ENCODE data around the gene CIP2A. TPM values are rescaled to one million over a fixed set of nuclear protein-coding genes. Genes with fewer than 3 reads are reported as not detected.

CIP2A gene
- total RNA-seq, 1 experiment from 2014 or later, result 36.9 TPM

GRCh38 chr3:108548304-108548703 lies 40.9 kb downstream of the CIP2A start:
- Mint-ChIP-seq H3K9me3 (ENCODE audit: low read depth, unreplicated experiment) (no peaks in the 10 kb centered on the region), H3K4me1 (ENCODE audit: low read depth, unreplicated experiment) (no peaks in the 10 kb centered on the region), H3K4me3 (ENCODE audit: low read depth, unreplicated experiment) (no peak overlapping the region), H3K36me3 (ENCODE audit: insufficient read depth, unreplicated experiment) (no peaks in the 10 kb centered on the region), H3K27me3 (ENCODE audit: unreplicated experiment) (no peaks in the 10 kb centered on the region), H3K27ac (ENCODE audit: unreplicated experiment) (no peak overlapping the region)
- no peak for DNase-seq
- TF ChIP-seq CTCF (IDR thresholded peaks at IDR 0.05; ENCODE audit: unreplicated experiment), result no peak
- BruUV-seq (replicated peaks), result no TSS peak
- CTCF ChIA-PET, result no interaction called here
- intact Hi-C loops (cut with micrococcal nuclease; ENCODE audit: unreplicated experiment), result no loop called here

- H3K27ac Mint-ChIP-seq (ENCODE audit: unreplicated experiment), result no peak overlapping the region
- intact Hi-C loops (cut with micrococcal nuclease; ENCODE audit: unreplicated experiment), result no loop called here
Observed at GRCh38 chr3:108546692-108547091, 42.5 kb downstream of the CIP2A start.

GRCh38 chr3:108546247-108546646 lies 43.0 kb downstream of the CIP2A start:
- H3K27me3 Mint-ChIP-seq (ENCODE audit: unreplicated experiment), result no peaks in the 10 kb centered on the region
- CTCF ChIA-PET, result no interaction called here
- no peak for TF ChIP-seq CTCF (IDR thresholded peaks at IDR 0.05; ENCODE audit: unreplicated experiment)
- intact Hi-C loops (cut with micrococcal nuclease; ENCODE audit: unreplicated experiment), result no loop called here
- H3K36me3 Mint-ChIP-seq (ENCODE audit: insufficient read depth, unreplicated experiment), result peaks cover 5% of the 10 kb centered on the region
- no peaks in the 10 kb centered on the region for H3K9me3 Mint-ChIP-seq (ENCODE audit: low read depth, unreplicated experiment)
- no peaks in the 10 kb centered on the region for H3K4me1 Mint-ChIP-seq (ENCODE audit: low read depth, unreplicated experiment)
- no peak overlapping the region for H3K4me3 Mint-ChIP-seq (ENCODE audit: low read depth, unreplicated experiment)
- H3K27ac Mint-ChIP-seq (ENCODE audit: unreplicated experiment), result no peak overlapping the region
- BruUV-seq (replicated peaks), result no TSS peak
- DNase-seq, result no peak

More at GRCh38 chr3:108546692-108547091, 42.5 kb downstream of the CIP2A start:
- H3K36me3 Mint-ChIP-seq (ENCODE audit: insufficient read depth, unreplicated experiment), result peaks cover 5% of the 10 kb centered on the region
- no peak overlapping the region for H3K4me3 Mint-ChIP-seq (ENCODE audit: low read depth, unreplicated experiment)
- no peak for DNase-seq
- CTCF ChIA-PET, result no interaction called here
- H3K27me3 Mint-ChIP-seq (ENCODE audit: unreplicated experiment), result no peaks in the 10 kb centered on the region
- BruUV-seq (replicated peaks), result no TSS peak
- no peak for TF ChIP-seq CTCF (IDR thresholded peaks at IDR 0.05; ENCODE audit: unreplicated experiment)
- H3K4me1 Mint-ChIP-seq (ENCODE audit: low read depth, unreplicated experiment), result no peaks in the 10 kb centered on the region
- H3K9me3 Mint-ChIP-seq (ENCODE audit: low read depth, unreplicated experiment), result no peaks in the 10 kb centered on the region

GRCh38 chr3:108538083-108538482 lies 51.2 kb downstream of the CIP2A start:
- intact Hi-C loops (cut with micrococcal nuclease; ENCODE audit: unreplicated experiment), result no loop called here
- DNase-seq, result no peak
- CTCF ChIA-PET, result no interaction called here
- Mint-ChIP-seq H3K36me3 (ENCODE audit: insufficient read depth, unreplicated experiment) (peaks cover 5% of the 10 kb centered on the region), H3K9me3 (ENCODE audit: low read depth, unreplicated experiment) (no peaks in the 10 kb centered on the region), H3K27me3 (ENCODE audit: unreplicated experiment) (no peaks in the 10 kb centered on the region), H3K27ac (ENCODE audit: unreplicated experiment) (no peak overlapping the region), H3K4me1 (ENCODE audit: low read depth, unreplicated experiment) (no peaks in the 10 kb centered on the region), H3K4me3 (ENCODE audit: low read depth, unreplicated experiment) (no peak overlapping the region)
- BruUV-seq (replicated peaks), result no TSS peak
- TF ChIP-seq CTCF (IDR thresholded peaks at IDR 0.05; ENCODE audit: unreplicated experiment), result no peak
